Kidney (tissue), 14 donors: ENCODE results near the gene CLEC4D. TPM values are rescaled to one million over a fixed set of nuclear protein-coding genes. Genes with fewer than 3 reads are reported as not detected.

Experiments used
- DNase-seq, 5 donors: peaks; one replicate each; pipeline ENCODE4 v3.0.0-alpha.2; 2013 to 2020
- FAIRE-seq: peaks from 2 replicates; lab custom pipeline; 2012; peaks lifted over from hg19 to GRCh38; lab: Jason Lieb, UNC
- H3K27ac ChIP-seq, 2 donors: one replicate each; pipeline ENCODE4 v1.7.0; 2013; ENCODE audit warnings: low read depth in 2 of 2, low read length in 2 of 2, inconsistent platforms in 1 of 2
- H3K27me3 ChIP-seq: one replicate; pipeline ENCODE4 v1.7.1; 2013; ENCODE audit warnings: low read length, inconsistent platforms; ENCODE audit not compliant: control insufficient read depth, insufficient read depth
- H3K36me3 ChIP-seq, 3 donors: one replicate each; pipeline versions ENCODE4 v1.7.0 to v1.7.1; 2013; ENCODE audit warnings: low read length in 3 of 3, control low read depth in 1 of 3, inconsistent platforms in 1 of 3; ENCODE audit not compliant: insufficient read depth in 3 of 3, control insufficient read depth in 2 of 3
- H3K4me1 ChIP-seq, 3 donors: one replicate each; pipeline versions ENCODE4 v1.7.0 to v1.7.1; 2013; ENCODE audit warnings: low read length in 3 of 3, inconsistent platforms in 1 of 3, low read depth in 1 of 3; ENCODE audit not compliant: control insufficient read depth in 2 of 3, insufficient read depth in 2 of 3
- H3K4me3 ChIP-seq, 3 donors: one replicate each; pipeline versions ENCODE4 v1.7.0 to v1.8.1; 2013; ENCODE audit warnings: low read length in 3 of 3, control low read depth in 1 of 3, inconsistent platforms in 1 of 3
- H3K9ac ChIP-seq, 3 donors: one replicate each; pipeline versions ENCODE4 v1.7.0 to v1.7.1; 2013; ENCODE audit warnings: low read length in 3 of 3, control low read depth in 1 of 3, inconsistent platforms in 1 of 3
- H3K9me3 ChIP-seq, 3 donors: one replicate each; pipeline versions ENCODE4 v1.7.0 to v1.7.1; 2013; ENCODE audit warnings: low read length in 3 of 3, control low read depth in 1 of 3, inconsistent platforms in 1 of 3; ENCODE audit not compliant: control insufficient read depth in 2 of 3, insufficient read depth in 1 of 3
- CTCF ChIP-seq: IDR thresholded peaks from 3 replicates; pipeline ENCODE4 v1.5.1; 2012; ENCODE audit warnings: mild to moderate bottlenecking, moderate library complexity, borderline replicate concordance; ENCODE audit not compliant: insufficient read depth; ENCODE audit errors: extremely low read depth
- intact Hi-C: fragments of 100-400 bp; cut with DNase I; formaldehyde crosslinking; loops from one replicate; pipeline ENCODE4 v1.11.1; 2022
- polyA plus RNA-seq: library from polyadenylated mRNA; stranded (reverse); fragments of 350-450 nt; fragmentation: Illumina TruSeq; extraction: RNeasy Lipid Tissue Mini Kit (QIAGEN cat#74804); gene quantifications from one replicate; pipeline ENCODE4 v1.2.3, GENCODE V29; 2014; ENCODE audit warnings: low read depth, low replicate concordance; ENCODE audit not compliant: insufficient read depth
- total RNA-seq: library from RNA; stranded (reverse); fragmentation: NEBNext Ultra II Directional; extraction: Animal tissue kit (Norgen Biotek cat#: 25700); gene quantifications from one replicate; pipeline ENCODE4 v1.2.1, GENCODE V29; 2021
- donor health status: control.
- donor health status: control.
- donor health status: control.
- donor health status: control.
- donor health status: control.
- donor health status: DM: yes; HTN: yes; CAD: no.
- donor health status: Normal renal cell carcinoma (clear cell type).

Gene CLEC4D
- total and polyA plus RNA-seq, 2 donors from 2014 or later = 0.41 TPM; not detected in 1

DNA sequence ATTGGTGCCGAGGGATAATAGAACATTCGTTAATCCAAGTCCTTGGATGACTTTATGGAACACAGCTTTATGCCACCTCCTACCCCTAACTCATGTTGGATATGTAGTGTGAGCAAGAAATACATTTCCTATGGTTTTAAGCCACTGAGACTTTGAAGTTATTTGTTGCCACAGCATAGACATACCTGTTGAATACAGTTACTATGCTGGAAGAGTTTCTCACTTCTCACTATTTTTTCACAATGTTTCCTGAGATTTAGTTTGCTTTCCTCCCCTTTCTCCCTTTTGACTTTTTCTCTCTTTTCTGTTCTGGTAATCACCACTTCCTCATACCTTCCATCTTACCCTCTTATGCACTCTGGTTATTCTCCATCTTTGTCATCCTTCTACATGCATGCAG, 34.9 kb downstream of the CLEC4D start:
- FAIRE-seq = no peak
- intact Hi-C loops = loop anchor here (10.0 kb wide), 1 partner anchor 497 kb away; no protein-coding TSS in a partner anchor
- H3K27me3 ChIP-seq = no peaks in the 10 kb centered on the region
- no peaks in the 10 kb centered on the region for H3K36me3 ChIP-seq
- H3K4me3 ChIP-seq = no peak overlapping the region
- H3K9me3 ChIP-seq = no peaks in the 10 kb centered on the region
- TF ChIP-seq CTCF = no peak
- DNase-seq = no peak
- no peak overlapping the region for H3K9ac ChIP-seq
- H3K4me1 ChIP-seq = no peaks in the 10 kb centered on the region
- H3K27ac ChIP-seq = no peak overlapping the region

- FAIRE-seq (no peak), DNase-seq (no peak)
- intact Hi-C loops = loop anchor here (10.0 kb wide), 1 partner anchor 495 kb away; no protein-coding TSS in a partner anchor
- Histone ChIP-seq H3K27me3 (no peaks in the 10 kb centered on the region), H3K9me3 (no peaks in the 10 kb centered on the region), H3K27ac (no peak overlapping the region), H3K36me3 (no peaks in the 10 kb centered on the region), H3K4me3 (no peak overlapping the region), H3K4me1 (no peaks in the 10 kb centered on the region), H3K9ac (no peak overlapping the region)
- no peak for TF ChIP-seq CTCF
These were observed 36.1 kb downstream of the CLEC4D start for GRCh38 chr12:8549381-8549780.

- intact Hi-C loops = no loop called here
- Histone ChIP-seq H3K27me3 (no peaks in the 10 kb centered on the region), H3K4me1 (no peaks in the 10 kb centered on the region), H3K9me3 (no peaks in the 10 kb centered on the region), H3K36me3 (no peaks in the 10 kb centered on the region), H3K4me3 (no peak overlapping the region), H3K9ac (no peak overlapping the region), H3K27ac (no peak overlapping the region)
- FAIRE-seq (no peak), DNase-seq (peak in 1 of 5 donors; percentile 13)
- TF ChIP-seq CTCF = no peak
These were observed 39.9 kb downstream of the CLEC4D start for GRCh38 chr12:8553088-8553627.
